GM18519 (cell line): ENCODE measurements around the gene PRRT1B.

Source experiments
- ATAC-seq: cut with Tn5 transposase; IDR thresholded peaks from one replicate; pipeline ENCODE4 v1.9.1; 2021; ENCODE audit warnings: mild to moderate bottlenecking, moderate library complexity; ENCODE audit not compliant: unreplicated experiment, low FRiP score

Gene PRRT1B

DNA sequence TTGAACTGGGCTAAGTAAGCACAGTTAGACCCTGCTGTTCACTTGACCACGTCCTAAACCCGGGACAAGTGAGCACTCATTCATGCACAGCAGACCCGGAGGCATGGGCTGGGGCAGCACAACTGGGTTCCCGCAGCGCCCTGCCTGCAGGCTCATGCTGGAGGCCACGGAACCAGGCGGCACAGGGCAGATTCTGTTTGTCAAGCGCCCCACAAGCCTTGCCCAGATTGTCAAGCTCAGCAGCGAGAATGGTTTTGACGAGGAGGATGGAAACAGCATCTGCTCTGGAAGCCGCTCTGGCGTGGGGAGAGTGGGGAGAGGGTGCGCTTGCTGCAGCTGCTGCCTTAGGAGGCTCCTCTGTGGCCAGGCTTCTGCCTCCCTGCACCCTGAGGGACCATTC, 32.7 kb downstream of the PRRT1B start:
- no peak for ATAC-seq

- no peak for ATAC-seq
These were observed 33.6 kb downstream of the PRRT1B start for GRCh38 chr9:131578731-131579504.

DNA sequence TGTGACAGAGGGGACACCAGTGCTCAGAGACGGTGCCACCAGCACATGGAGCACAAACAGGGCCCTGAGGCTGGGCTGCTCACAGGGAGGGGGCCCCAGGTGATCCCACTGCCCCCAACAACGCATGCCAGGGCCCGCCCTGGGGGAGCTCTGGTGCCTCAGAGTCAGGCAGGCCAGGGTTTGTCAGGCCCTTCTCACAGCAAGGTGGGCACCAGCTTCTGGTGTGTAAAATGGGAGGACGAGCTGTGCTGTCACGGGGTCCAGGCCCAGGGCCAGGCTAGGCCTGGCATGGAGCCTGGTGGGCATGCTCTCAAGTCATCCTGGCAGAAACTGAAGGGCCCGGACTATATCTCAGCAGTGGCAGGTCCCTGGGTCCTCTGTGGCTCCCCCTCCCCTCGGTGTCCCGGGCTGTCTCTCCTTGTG, 34.5 kb downstream of the PRRT1B start:
- no peak for ATAC-seq

DNA sequence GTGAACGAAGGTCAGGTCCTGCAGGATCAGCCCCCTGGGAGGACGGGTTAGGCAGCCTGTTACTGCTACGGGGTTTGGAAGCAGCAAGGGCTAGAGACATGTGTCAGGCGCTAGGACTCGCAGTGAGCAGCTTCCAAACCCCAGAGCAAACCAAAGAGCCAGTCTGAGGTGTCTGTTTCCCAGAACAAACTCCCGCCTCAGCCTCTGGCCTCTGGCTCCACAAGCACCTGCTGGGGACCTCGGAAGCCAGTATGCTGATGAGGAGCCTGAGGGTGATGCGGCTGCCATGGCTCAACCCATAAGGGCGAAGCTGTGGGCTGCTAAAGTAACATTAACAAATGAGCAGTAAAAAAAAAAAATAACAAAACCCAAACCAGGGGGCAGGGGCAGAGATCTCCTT, 35.0 kb downstream of the PRRT1B start:
- no peak for ATAC-seq

DNA sequence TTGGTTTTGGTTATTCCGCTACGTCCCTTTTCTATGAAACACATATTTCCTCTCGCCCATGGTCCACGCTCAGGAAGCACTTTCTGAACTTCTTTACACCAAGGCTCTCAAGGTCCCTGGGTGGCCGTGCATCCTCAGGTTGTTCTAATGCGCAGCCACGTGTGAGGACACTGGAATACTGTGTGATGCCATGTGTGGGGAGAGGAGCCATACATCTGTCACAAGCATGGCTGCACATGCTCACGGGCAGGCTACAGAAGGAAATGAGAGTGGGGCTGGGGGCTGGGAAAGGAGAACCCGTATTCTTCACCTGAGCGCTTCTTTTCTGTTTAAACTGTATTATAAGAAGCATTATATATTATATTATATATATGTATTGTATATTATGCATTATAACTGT, 36.7 kb downstream of the PRRT1B start:
- ATAC-seq: no peak

DNA sequence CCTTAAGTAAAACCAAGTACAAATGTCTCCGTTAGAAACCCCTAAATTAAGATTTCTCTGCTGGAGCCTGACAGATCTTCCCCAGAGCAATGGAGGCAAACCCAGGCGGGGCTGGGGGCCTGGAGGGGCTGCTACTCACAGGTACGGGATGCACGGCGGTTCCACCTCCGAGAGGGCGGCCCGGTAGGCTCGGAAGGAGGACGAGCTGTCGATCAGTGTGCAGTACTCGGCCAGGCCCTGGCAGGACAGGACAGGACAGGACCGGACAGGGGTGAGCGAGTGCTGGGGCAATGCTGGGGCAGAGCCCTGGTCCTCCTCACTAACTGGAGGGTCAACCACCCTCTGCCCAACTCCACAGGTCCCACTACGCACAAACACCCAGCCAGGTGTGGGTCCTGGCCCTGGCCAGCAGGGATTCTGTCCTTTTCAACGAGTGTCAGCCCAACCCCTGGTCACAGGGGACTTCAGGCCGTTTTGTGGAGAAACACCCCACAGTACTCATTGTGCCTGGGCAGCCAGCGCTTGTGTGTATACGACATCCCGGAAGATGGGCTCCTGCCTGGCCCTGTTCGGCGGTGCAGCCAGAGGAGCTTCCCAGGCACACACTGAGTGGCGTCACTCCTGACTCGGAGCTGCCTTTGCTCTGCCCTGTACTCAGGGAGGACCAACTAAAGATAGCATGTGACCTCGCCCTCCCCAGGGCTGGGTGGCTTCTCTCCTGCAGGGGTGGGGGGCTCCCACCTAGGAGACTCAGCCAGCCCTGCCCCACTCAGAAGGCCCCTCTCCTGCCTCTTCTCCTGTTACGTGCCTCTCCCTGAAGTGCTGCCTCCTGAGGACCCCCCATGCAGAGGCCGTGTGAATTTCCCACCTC, 37.4 kb downstream of the PRRT1B start:
- ATAC-seq: no peak

DNA sequence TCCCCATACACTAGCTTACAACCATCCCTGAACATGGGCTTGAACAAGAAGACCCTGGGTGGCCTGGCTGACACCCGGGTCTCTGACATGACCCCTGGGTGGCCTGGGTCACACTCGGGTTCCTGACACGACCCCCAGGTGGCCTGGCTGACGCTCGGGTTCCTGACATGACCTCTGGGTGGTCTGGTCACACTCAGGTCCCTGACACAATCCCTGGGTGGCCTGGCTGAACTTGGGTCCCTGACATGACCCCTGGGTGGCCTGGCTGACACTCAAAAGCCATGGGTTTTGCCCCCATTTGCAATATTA, 38.0 kb downstream of the PRRT1B start:
- ATAC-seq: no peak

- ATAC-seq: no peak
These were observed 38.7 kb downstream of the PRRT1B start for GRCh38 chr9:131583836-131584555.

- ATAC-seq: no peak
These were observed 39.5 kb downstream of the PRRT1B start for GRCh38 chr9:131584858-131585257.

DNA sequence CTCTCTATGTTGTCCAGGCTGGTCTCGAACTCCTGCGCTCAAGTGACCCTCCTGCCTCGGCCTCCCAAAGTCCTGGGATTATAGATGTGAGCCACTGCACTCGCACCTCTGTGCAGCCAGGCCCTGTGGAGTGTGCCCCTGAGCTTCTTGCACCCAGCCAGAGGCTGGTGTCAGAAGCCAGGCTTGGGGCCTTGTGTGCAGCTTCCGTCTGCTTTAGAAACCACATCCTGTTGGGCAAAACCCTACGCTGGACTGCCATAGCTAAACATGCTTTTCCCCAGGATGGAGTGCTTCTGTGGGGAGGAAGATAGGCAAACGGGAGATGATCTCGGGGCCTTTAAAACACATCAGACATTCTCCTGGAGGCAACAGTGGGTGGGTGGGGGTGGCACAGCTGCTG, 40.1 kb downstream of the PRRT1B start:
- no peak for ATAC-seq

DNA sequence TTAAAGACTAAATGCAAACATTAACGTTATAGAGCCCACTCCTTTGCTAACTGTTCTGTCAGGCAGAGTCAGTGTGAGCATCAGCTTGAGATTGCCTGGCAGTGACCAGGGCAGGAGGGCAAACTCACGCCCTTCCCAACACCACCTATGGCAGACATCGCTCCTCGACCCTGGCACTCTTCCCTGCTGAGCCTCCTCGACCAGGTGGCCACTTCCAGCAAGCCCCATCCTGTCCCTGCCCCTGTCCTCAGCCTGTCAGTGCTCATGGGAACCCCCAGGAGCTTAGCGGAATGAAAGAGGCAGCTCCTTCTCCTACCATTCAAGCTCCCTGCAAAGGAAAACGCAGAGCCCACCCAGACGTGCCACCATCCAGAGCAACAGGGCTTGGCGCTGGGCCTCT, 42.0 kb downstream of the PRRT1B start:
- no peak for ATAC-seq

GRCh38 chr9:131587906-131588305, 42.6 kb downstream of the PRRT1B start:
- no peak for ATAC-seq

DNA sequence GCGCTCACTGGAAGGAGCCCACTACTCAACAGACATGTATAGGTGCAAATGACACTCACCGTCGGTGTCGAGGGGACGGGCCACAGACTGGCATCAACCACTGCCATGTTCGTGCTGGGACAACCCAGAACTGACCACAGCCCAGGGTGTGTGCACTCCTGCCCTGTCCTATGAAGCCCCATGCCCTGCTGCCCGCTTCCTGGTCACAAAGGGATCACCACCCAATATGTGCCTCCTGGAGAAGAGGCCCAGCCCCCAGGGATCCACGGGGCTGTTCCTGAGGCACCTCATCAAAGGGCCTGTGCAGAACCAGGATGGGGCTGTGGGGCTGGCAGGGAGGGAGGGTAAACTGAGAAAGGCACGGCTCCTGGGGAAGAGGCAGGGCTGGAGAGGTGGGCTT, 43.1 kb downstream of the PRRT1B start:
- ATAC-seq: no peak

GRCh38 chr9:131589124-131589711, 43.9 kb downstream of the PRRT1B start:
- no peak for ATAC-seq

- ATAC-seq: no peak
These were observed 44.7 kb downstream of the PRRT1B start for GRCh38 chr9:131589993-131590392.

GRCh38 chr9:131590449-131590848, 45.1 kb downstream of the PRRT1B start:
- no peak for ATAC-seq

DNA sequence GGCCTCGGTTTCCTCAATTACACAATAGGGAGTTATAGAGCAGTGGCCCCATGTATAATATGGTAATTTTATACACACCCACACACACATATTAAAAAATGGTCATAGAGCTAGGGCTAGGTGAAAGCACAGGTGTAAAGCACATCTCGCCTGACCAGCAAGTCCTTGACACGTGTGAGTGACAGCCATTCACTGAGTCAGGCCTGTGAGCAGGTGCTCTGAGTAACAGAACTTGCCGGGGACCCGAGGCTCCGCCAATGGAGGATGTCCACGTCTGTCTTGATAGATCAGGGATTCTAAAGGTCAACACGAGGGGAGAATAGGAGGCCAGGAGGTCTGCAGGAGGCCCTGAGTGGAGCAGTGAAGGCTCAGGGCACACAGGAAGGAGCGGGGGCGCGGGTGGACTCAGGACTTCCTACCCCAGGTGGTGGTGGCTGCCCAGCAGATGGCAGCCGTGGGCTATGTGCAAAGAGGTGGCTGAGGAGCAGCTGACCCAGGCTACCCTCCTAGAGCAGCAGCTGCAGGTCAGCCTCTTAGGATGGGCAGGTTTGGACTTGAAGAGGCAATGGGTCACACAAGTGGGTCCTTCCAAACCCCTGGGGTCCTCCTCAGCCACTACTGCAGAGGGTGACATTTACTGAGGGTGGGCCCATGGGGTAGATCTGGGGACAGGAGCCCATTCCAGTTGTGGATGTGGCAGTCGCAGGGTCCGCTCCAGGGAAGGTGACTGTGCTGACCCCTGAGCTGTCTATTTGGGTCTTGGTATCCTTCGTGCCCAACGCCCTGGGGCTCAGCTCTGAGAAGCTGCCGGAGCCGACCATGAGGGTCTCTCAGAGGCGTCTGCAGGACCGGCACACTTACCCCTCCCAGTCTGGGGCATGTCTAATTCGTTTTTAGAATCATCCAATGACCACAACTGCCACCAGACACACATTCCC, 45.9 kb downstream of the PRRT1B start:
- no peak for ATAC-seq

DNA sequence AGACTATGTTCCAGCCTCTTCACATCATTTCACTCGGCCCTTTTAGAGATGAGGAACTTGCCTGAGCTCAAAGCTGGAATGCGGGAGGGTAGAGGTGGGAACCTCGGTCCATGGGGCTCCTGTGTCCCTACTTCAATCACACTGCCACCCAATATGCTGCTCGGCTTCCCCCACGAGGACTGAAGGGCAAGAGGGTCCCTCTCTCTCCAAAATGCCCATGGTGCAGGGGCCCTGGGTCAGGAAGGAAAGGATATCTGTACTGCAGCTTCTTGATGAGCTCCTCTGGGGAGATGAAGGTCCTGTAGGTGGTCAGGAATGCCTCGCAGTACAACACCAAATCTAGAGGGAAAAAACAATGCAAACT, 46.5 kb downstream of the PRRT1B start:
- ATAC-seq: no peak

GRCh38 chr9:131593091-131593820, 47.9 kb downstream of the PRRT1B start:
- no peak for ATAC-seq
